Neural cell (in vitro differentiated cells): ENCODE results near the gene PTAFR. TPM values are rescaled to one million over a fixed set of nuclear protein-coding genes. Genes with fewer than 3 reads are reported as not detected.

Experiments used
- H2AFZ ChIP-seq: fragments of 200-600, 300-800 bp; sonication (generic), shearing (Covaris generic); 2 replicates; pipeline ENCODE4 v1.6.0; 2014; ENCODE audit warnings: low read depth, mild to moderate bottlenecking, antibody characterized with exemption, low read length, moderate library complexity
- H3F3A ChIP-seq: fragments of 200-600 bp; shearing (Covaris generic); 2 replicates; pipeline ENCODE4 v1.6.1; 2016; ENCODE audit warnings: mild to moderate bottlenecking, moderate library complexity, mixed read lengths, antibody characterized with exemption, low read length; ENCODE audit not compliant: insufficient read depth, poor library complexity, severe bottlenecking
- H3K27ac ChIP-seq: fragments of 200-600, 300-800 bp; sonication (generic), shearing (Covaris generic); 2 replicates; pipeline ENCODE4 v1.5.1; 2014; ENCODE audit warnings: mild to moderate bottlenecking, low read length, moderate library complexity
- H3K27me3 ChIP-seq: fragments of 300-800, 200-600 bp; sonication (generic), shearing (Covaris generic); 2 replicates; pipeline ENCODE4 v1.6.0; 2014; ENCODE audit warnings: mild to moderate bottlenecking, low read depth, low read length, moderate library complexity; ENCODE audit not compliant: insufficient read depth
- H3K36me3 ChIP-seq: fragments of 300-800, 200-600 bp; sonication (generic), shearing (Covaris generic); 2 replicates; pipeline ENCODE4 v1.5.1; 2014; ENCODE audit warnings: mild to moderate bottlenecking, antibody characterized with exemption, low read length, moderate library complexity; ENCODE audit not compliant: insufficient read depth
- H3K4me2 ChIP-seq: fragments of 300-800, 200-600 bp; sonication (generic), shearing (Covaris generic); 2 replicates; pipeline ENCODE4 v1.6.0; 2014; ENCODE audit warnings: mild to moderate bottlenecking, low read length
- H3K4me3 ChIP-seq: fragments of 300-800, 200-600 bp; sonication (generic), shearing (Covaris generic); 2 replicates; pipeline ENCODE4 v1.5.1; 2014; ENCODE audit warnings: mild to moderate bottlenecking, low read length, moderate library complexity
- H3K79me2 ChIP-seq: fragments of 200-600 bp; shearing (Covaris generic); replicated peaks from 2 replicates; pipeline ENCODE4 v1.6.0; 2014; ENCODE audit warnings: mild to moderate bottlenecking, low read length, moderate library complexity; ENCODE audit not compliant: insufficient read depth
- H3K9ac ChIP-seq: fragments of 300-800, 200-600 bp; sonication (generic), shearing (Covaris generic); 2 replicates; pipeline ENCODE4 v1.6.1; 2016; ENCODE audit warnings: mild to moderate bottlenecking, low read length, mixed read lengths
- H3K9me2 ChIP-seq: fragments of 200-600 bp; shearing (Covaris generic); 2 replicates; pipeline ENCODE4 v1.6.1; 2016; ENCODE audit warnings: mild to moderate bottlenecking, low read length, mixed read lengths; ENCODE audit not compliant: insufficient read depth
- H3K9me3 ChIP-seq: fragments of 200-600, 300-800 bp; sonication (generic), shearing (Covaris generic); 2 replicates; pipeline ENCODE4 v1.6.1; 2016; ENCODE audit warnings: mild to moderate bottlenecking, mixed run types, low read length, moderate library complexity, mixed read lengths
- H4K20me1 ChIP-seq: fragments of 200-600 bp; shearing (Covaris generic); 2 replicates; pipeline ENCODE4 v1.6.1; 2016; ENCODE audit warnings: mild to moderate bottlenecking, mixed run types; ENCODE audit not compliant: insufficient read depth
- EP300 ChIP-seq: fragments of 450-650 bp; conservative IDR thresholded peaks from 2 replicates; pipeline ENCODE4 v1.6.1; 2014; ENCODE audit warnings: antibody characterized with exemption, mild to moderate bottlenecking, moderate library complexity; ENCODE audit not compliant: poor library complexity, severe bottlenecking
- EZH2 ChIP-seq: fragments of 200-600, 300-800 bp; shearing (Covaris generic), sonication (generic); IDR thresholded peaks from 2 replicates; pipeline ENCODE4 v1.6.1; 2014; ENCODE audit warnings: antibody characterized with exemption, low read length, borderline replicate concordance, mild to moderate bottlenecking; ENCODE audit not compliant: insufficient read depth, poor library complexity, severe bottlenecking
- MXI1 ChIP-seq: fragments of 450-650 bp; conservative IDR thresholded peaks from 2 replicates; pipeline ENCODE4 v1.6.1; 2014; ENCODE audit warnings: antibody characterized with exemption, mild to moderate bottlenecking; ENCODE audit not compliant: poor library complexity, severe bottlenecking
- POLR2AphosphoS5 ChIP-seq: IDR thresholded peaks from 2 replicates; pipeline ENCODE4 v1.6.1; 2012
- RAD21 ChIP-seq: fragments of 450-650 bp; conservative IDR thresholded peaks from 2 replicates; pipeline ENCODE4 v1.6.1; 2014; ENCODE audit warnings: antibody characterized with exemption, mild to moderate bottlenecking, moderate library complexity
- SMC3 ChIP-seq: fragments of 450-650 bp; conservative IDR thresholded peaks from 2 replicates; pipeline ENCODE4 v1.6.1; 2014; ENCODE audit warnings: antibody characterized with exemption, mild to moderate bottlenecking, moderate library complexity; ENCODE audit not compliant: poor library complexity
- TAF1 ChIP-seq: IDR thresholded peaks from 2 replicates; pipeline ENCODE4 v1.6.1; 2012; ENCODE audit warnings: low read depth
- polyA plus RNA-seq: library from polyadenylated mRNA; depleted of rRNA; stranded (reverse); fragments of >200 nt; gene quantifications from 2 replicates; pipeline ENCODE4 v1.2.3, GENCODE V29; 2014
- small RNA-seq, 3 experiments: library from RNA; depleted of rRNA; stranded (forward); fragments of <200 nt; gene quantifications; one replicate each; pipeline ENCODE3, GENCODE V24; 2012
- TF ChIP-seq, protein P1 (sequence below): IDR thresholded peaks from 2 replicates; pipeline ENCODE4 v1.6.1; 2012; ENCODE audit warnings: borderline replicate concordance
- TF ChIP-seq, protein P2 (sequence below): fragments of 450-650 bp; IDR thresholded peaks from 2 replicates; pipeline ENCODE4 v1.5.1; 2014; ENCODE audit warnings: antibody characterized with exemption, mild to moderate bottlenecking, moderate library complexity; ENCODE audit not compliant: poor library complexity, severe bottlenecking

The PTAFR gene
- polyA plus RNA-seq, 1 donor from 2014 or later = 0.30 TPM

DNA sequence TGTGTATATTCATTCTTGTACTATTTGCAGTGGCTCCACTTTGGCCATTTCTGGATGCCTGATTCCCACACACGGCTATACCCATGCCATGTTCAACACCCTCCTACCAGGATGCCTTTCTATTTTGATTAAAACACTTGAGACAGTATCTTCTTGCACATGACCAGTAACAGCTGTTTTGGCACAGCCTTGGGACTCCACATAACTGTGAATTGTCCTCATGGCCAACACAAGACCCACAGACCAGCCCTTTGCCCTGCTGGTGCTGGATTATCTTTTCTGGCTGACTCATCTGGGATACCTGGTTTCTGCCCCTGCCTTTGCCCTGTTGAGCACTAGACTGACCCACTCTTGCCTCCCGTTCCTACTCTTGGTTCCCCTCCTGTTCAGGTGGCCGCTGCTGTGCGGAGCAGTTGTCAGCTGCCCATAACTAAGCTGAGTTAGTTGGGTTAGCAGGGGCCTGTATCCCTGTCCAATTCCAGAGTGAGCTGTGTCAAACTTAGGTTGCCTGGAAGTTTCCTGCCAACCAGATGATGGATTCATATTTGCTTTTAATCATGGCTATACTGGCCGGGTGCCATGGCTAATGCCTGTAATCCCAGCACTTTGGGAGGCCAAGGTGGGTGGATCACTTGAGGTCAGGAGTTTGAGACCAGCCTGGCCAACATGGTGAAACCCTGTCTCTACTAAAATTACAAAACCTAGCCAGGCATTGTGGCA lies 77.3 kb downstream of the PTAFR start:
- no peak overlapping the region for H3K9ac ChIP-seq
- no peak overlapping the region for H3K4me2 ChIP-seq
- TF ChIP-seq RAD21 (no peak), TAF1 (no peak), SMC3 (no peak), POLR2AphosphoS5 (no peak), MXI1 (no peak), EZH2 (no peak), EP300 (no peak)
- TF ChIP-seq, protein P1, sequence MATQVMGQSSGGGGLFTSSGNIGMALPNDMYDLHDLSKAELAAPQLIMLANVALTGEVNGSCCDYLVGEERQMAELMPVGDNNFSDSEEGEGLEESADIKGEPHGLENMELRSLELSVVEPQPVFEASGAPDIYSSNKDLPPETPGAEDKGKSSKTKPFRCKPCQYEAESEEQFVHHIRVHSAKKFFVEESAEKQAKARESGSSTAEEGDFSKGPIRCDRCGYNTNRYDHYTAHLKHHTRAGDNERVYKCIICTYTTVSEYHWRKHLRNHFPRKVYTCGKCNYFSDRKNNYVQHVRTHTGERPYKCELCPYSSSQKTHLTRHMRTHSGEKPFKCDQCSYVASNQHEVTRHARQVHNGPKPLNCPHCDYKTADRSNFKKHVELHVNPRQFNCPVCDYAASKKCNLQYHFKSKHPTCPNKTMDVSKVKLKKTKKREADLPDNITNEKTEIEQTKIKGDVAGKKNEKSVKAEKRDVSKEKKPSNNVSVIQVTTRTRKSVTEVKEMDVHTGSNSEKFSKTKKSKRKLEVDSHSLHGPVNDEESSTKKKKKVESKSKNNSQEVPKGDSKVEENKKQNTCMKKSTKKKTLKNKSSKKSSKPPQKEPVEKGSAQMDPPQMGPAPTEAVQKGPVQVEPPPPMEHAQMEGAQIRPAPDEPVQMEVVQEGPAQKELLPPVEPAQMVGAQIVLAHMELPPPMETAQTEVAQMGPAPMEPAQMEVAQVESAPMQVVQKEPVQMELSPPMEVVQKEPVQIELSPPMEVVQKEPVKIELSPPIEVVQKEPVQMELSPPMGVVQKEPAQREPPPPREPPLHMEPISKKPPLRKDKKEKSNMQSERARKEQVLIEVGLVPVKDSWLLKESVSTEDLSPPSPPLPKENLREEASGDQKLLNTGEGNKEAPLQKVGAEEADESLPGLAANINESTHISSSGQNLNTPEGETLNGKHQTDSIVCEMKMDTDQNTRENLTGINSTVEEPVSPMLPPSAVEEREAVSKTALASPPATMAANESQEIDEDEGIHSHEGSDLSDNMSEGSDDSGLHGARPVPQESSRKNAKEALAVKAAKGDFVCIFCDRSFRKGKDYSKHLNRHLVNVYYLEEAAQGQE = no peak
- TF ChIP-seq, protein P2, sequence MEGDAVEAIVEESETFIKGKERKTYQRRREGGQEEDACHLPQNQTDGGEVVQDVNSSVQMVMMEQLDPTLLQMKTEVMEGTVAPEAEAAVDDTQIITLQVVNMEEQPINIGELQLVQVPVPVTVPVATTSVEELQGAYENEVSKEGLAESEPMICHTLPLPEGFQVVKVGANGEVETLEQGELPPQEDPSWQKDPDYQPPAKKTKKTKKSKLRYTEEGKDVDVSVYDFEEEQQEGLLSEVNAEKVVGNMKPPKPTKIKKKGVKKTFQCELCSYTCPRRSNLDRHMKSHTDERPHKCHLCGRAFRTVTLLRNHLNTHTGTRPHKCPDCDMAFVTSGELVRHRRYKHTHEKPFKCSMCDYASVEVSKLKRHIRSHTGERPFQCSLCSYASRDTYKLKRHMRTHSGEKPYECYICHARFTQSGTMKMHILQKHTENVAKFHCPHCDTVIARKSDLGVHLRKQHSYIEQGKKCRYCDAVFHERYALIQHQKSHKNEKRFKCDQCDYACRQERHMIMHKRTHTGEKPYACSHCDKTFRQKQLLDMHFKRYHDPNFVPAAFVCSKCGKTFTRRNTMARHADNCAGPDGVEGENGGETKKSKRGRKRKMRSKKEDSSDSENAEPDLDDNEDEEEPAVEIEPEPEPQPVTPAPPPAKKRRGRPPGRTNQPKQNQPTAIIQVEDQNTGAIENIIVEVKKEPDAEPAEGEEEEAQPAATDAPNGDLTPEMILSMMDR = no peak
- no peak overlapping the region for H2AFZ ChIP-seq
- no peaks in the 10 kb centered on the region for H3K9me2 ChIP-seq
- no peaks in the 10 kb centered on the region for H3F3A ChIP-seq
- no peak overlapping the region for H3K27ac ChIP-seq
- no peaks in the 10 kb centered on the region for H3K9me3 ChIP-seq
- no peaks in the 10 kb centered on the region for H3K79me2 ChIP-seq
- H3K36me3 ChIP-seq = no peaks in the 10 kb centered on the region
- no peak overlapping the region for H3K4me3 ChIP-seq
- H3K27me3 ChIP-seq = no peaks in the 10 kb centered on the region
- H4K20me1 ChIP-seq = no peaks in the 10 kb centered on the region

Small RNA genes lying within 50 kb of the gene (small RNA-seq; reads per million reads assigned to genes)
- 0 reads per million in 3 experiments for gene RNU6-176P

Other genes with a start within 250 kb of the PTAFR start
- gene SMPDL3B, start 241.7 kb downstream of the PTAFR start, polyA plus RNA-seq = 0.56 TPM in 1 of 2 replicates, not detected in the other
- not detected in 2 replicates for gene XKR8, start 216.7 kb downstream of the PTAFR start, polyA plus RNA-seq
- 11.1 and 11.2 TPM in 2 replicates for gene EYA3, start 88.1 kb downstream of the PTAFR start, polyA plus RNA-seq
- gene DNAJC8, start 56.3 kb upstream of the PTAFR start, polyA plus RNA-seq = 150 and 184 TPM in 2 replicates
- gene ATP5IF1, start 59.4 kb upstream of the PTAFR start, polyA plus RNA-seq = 429 and 448 TPM in 2 replicates
- 7.7 and 9.3 TPM in 2 replicates for gene SESN2, start 82.8 kb upstream of the PTAFR start, polyA plus RNA-seq
- 6.4 and 12.8 TPM in 2 replicates for gene MED18, start 152.3 kb upstream of the PTAFR start, polyA plus RNA-seq
- gene PHACTR4, start 193.1 kb upstream of the PTAFR start, polyA plus RNA-seq = 7.8 and 7.9 TPM in 2 replicates